ENCODE data around the gene APOA5. TPM values are rescaled to one million over a fixed set of nuclear protein-coding genes. Genes with fewer than 3 reads are reported as not detected.

APOA5 gene
- total and polyA plus RNA-seq, 2 of the 13 experiments (the other 11 are each of a cell fraction or from before 2014, with no cell fraction given): 44.0 to 49.1 TPM

- TF ChIP-seq HNF1B (CRISPR knock-in tag; IDR thresholded peaks at IDR 0.05): no peak
- TF ChIP-seq SAP130 (CRISPR knock-in tag; IDR thresholded peaks at IDR 0.05; ENCODE audit: low read depth): peak; percentile 53; the same call in 1 of the 2 replicates
- peak; percentile 64 for TF ChIP-seq NFYC (CRISPR knock-in tag; IDR thresholded peaks at IDR 0.05)
- no peak for TF ChIP-seq CBX1 (IDR thresholded peaks at IDR 0.05; ENCODE audit: low read depth)
- no peak for TF ChIP-seq SOX13 (IDR thresholded peaks at IDR 0.05)
- TF ChIP-seq SOX13 (CRISPR knock-in tag; conservative IDR thresholded peaks at IDR 0.05 in 1 of 2, IDR thresholded peaks at IDR 0.05 in 1 of 2): no peak
- no peak for TF ChIP-seq ZNF607 (CRISPR knock-in tag; IDR thresholded peaks at IDR 0.05; ENCODE audit: borderline replicate concordance)
- TF ChIP-seq PHF21A (CRISPR knock-in tag; IDR thresholded peaks at IDR 0.05): no peak
- no peak for TF ChIP-seq ZNF710 (CRISPR knock-in tag; IDR thresholded peaks at IDR 0.05; ENCODE audit: borderline replicate concordance)
- TF ChIP-seq BHLHE40 (IDR thresholded peaks at IDR 0.05; ENCODE audit: low read length): 0 out of 2 replicates have a peak, but pooled peaks have one; percentile 17
- TF ChIP-seq ZNF570 (CRISPR knock-in tag; IDR thresholded peaks at IDR 0.05; ENCODE audit: borderline replicate concordance): no peak
- no peak for TF ChIP-seq PLSCR1 (CRISPR knock-in tag; IDR thresholded peaks at IDR 0.05; ENCODE audit: borderline replicate concordance)
- no peak for TF ChIP-seq NBN (conservative IDR thresholded peaks at IDR 0.05)
- TF ChIP-seq ZNF446 (CRISPR knock-in tag; IDR thresholded peaks at IDR 0.05): no peak
- no peak for TF ChIP-seq ZNF276 (CRISPR knock-in tag; IDR thresholded peaks at IDR 0.05; ENCODE audit: low read depth)
- TF ChIP-seq PLRG1 (conservative IDR thresholded peaks at IDR 0.05): no peak
- 0 out of 2 replicates have a peak, but pooled peaks have one; percentile 3 for TF ChIP-seq DMAP1 (CRISPR knock-in tag; IDR thresholded peaks at IDR 0.05)
- no peak for TF ChIP-seq ZNF597 (CRISPR knock-in tag; IDR thresholded peaks at IDR 0.05)
- TF ChIP-seq SNAI1 (CRISPR knock-in tag; IDR thresholded peaks at IDR 0.05; ENCODE audit: borderline replicate concordance): no peak
- TF ChIP-seq ZFP62 (CRISPR knock-in tag; IDR thresholded peaks at IDR 0.05): no peak
- TF ChIP-seq ZBTB3 (CRISPR knock-in tag; IDR thresholded peaks at IDR 0.05; ENCODE audit: borderline replicate concordance, low read depth): no peak
- TF ChIP-seq ZNF362 (CRISPR knock-in tag; IDR thresholded peaks at IDR 0.05; ENCODE audit: borderline replicate concordance): no peak
- TF ChIP-seq TOE1 (CRISPR knock-in tag; IDR thresholded peaks at IDR 0.05): no peak
- TF ChIP-seq MEF2D (CRISPR knock-in tag; IDR thresholded peaks at IDR 0.05): no peak
Measured at GRCh38 chr11:116825434-116825833, 33.8 kb upstream of the APOA5 start (continued).

Measured in HepG2 (cell line).